ENCODE data around the gene CMPK2. TPM values are rescaled to one million over a fixed set of nuclear protein-coding genes. Genes with fewer than 3 reads are reported as not detected.

The CMPK2 gene
- total RNA-seq, 1 experiment from 2014 or later: 0.80 TPM

DNA sequence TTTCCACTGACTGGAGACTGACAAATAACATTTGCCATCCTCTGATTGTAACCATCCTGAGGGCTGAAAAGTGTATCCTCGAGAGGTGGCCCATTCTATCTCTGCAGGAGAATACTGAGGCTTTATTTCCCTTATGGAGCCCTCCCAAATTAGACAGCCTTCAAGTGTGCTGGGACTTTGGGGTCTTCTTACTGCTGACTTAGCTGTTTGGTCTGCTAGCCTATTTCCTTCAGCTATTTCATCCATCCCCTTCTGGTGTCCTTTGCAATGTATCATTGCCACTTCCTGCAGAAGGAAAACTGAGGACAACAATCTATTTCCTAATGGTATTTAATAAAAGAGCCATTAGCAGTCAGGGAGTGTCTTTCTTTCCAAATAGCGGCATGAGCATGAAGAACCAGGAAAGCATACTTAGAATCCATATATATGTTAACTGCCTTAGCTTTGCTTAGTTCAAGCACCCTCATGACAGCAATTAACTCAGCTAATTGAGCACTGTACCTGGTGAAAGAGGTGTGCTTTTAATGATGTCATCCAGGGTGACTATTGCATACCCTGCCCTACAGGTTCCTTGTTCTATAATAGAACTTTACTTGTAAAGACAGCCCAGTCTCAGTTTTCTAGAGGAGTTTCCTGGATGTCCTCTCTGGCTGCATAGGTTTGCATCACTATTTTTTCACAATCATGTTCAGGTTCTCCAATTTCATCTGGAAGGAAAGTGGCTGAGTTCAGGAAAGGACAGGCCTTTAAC lies 24.0 kb downstream of the CMPK2 start:
- CTCF ChIA-PET: no interaction called here
- no TSS peak for BruUV-seq (replicated peaks)
- in situ Hi-C loops (cut with HindIII; ENCODE audit: low pct_unique_long_range_greater_than_20kb, low sequenced_read_pairs): no loop called here

GRCh38 chr2:6838673-6839319 lies 26.9 kb downstream of the CMPK2 start:
- intact Hi-C loops (cut with micrococcal nuclease; ENCODE audit: unreplicated experiment): no loop called here
- DNase-seq (ENCODE audit: low read depth, low spot score): no peak
- Histone ChIP-seq H3K27me3 (ENCODE audit: control insufficient read depth, insufficient read depth, low read length) (no peaks in the 10 kb centered on the region), H3K36me3 (ENCODE audit: control insufficient read depth, insufficient read depth, low read length) (no peaks in the 10 kb centered on the region), H3K27ac (ENCODE audit: low read length) (no peak overlapping the region), H3K9me3 (ENCODE audit: control insufficient read depth, insufficient read depth, low read depth, low read length) (no peaks in the 10 kb centered on the region), H3K4me3 (ENCODE audit: low read depth in 2 of 2, low read length in 2 of 2) (no peak overlapping the region), H3K4me1 (ENCODE audit: control insufficient read depth, insufficient read depth, low read length) (no peaks in the 10 kb centered on the region)
- in situ Hi-C loops (cut with HindIII; ENCODE audit: low pct_unique_long_range_greater_than_20kb, low sequenced_read_pairs): no loop called here
- BruUV-seq (replicated peaks): no TSS peak
- ChIA-PET CTCF (no interaction called here), POLR2A (no interaction called here)
- ATAC-seq: no peak
- TF ChIP-seq, protein P1, sequence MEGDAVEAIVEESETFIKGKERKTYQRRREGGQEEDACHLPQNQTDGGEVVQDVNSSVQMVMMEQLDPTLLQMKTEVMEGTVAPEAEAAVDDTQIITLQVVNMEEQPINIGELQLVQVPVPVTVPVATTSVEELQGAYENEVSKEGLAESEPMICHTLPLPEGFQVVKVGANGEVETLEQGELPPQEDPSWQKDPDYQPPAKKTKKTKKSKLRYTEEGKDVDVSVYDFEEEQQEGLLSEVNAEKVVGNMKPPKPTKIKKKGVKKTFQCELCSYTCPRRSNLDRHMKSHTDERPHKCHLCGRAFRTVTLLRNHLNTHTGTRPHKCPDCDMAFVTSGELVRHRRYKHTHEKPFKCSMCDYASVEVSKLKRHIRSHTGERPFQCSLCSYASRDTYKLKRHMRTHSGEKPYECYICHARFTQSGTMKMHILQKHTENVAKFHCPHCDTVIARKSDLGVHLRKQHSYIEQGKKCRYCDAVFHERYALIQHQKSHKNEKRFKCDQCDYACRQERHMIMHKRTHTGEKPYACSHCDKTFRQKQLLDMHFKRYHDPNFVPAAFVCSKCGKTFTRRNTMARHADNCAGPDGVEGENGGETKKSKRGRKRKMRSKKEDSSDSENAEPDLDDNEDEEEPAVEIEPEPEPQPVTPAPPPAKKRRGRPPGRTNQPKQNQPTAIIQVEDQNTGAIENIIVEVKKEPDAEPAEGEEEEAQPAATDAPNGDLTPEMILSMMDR (IDR thresholded peaks at IDR 0.05): no peak
- TF ChIP-seq REST (IDR thresholded peaks at IDR 0.05; ENCODE audit: insufficient read depth in 1 of 2, low read depth in 2 of 2, low read length in 1 of 2) (no peak), POLR2AphosphoS5 (IDR thresholded peaks at IDR 0.05; ENCODE audit: low read depth, low read length) (no peak), SIN3A (IDR thresholded peaks at IDR 0.05; ENCODE audit: borderline replicate concordance, insufficient read depth, low read depth, low read length) (no peak), TCF7L2 (IDR thresholded peaks at IDR 0.05; ENCODE audit: low read depth, low read length) (no peak)

More for the DNA sequence above, 24.0 kb downstream of the CMPK2 start:
- POLR2A ChIA-PET: no interaction called here
- intact Hi-C loops (cut with micrococcal nuclease; ENCODE audit: unreplicated experiment): no loop called here
- H3K27ac ChIP-seq (ENCODE audit: low read length): no peak overlapping the region
- no peak overlapping the region for H3K4me3 ChIP-seq (ENCODE audit: low read depth in 2 of 2, low read length in 2 of 2)
- H3K4me1 ChIP-seq (ENCODE audit: control insufficient read depth, insufficient read depth, low read length): no peaks in the 10 kb centered on the region
- H3K9me3 ChIP-seq (ENCODE audit: control insufficient read depth, insufficient read depth, low read depth, low read length): peaks cover 8% of the 10 kb centered on the region; the same call in 1 of the 2 replicates
- H3K36me3 ChIP-seq (ENCODE audit: control insufficient read depth, insufficient read depth, low read length): no peaks in the 10 kb centered on the region
- no peak for ATAC-seq
- TF ChIP-seq SIN3A (IDR thresholded peaks at IDR 0.05; ENCODE audit: borderline replicate concordance, insufficient read depth, low read depth, low read length): no peak
- TF ChIP-seq, protein P1 (IDR thresholded peaks at IDR 0.05): no peak
- TF ChIP-seq TCF7L2 (IDR thresholded peaks at IDR 0.05; ENCODE audit: low read depth, low read length): no peak
- TF ChIP-seq POLR2AphosphoS5 (IDR thresholded peaks at IDR 0.05; ENCODE audit: low read depth, low read length): no peak
- no peak for TF ChIP-seq REST (IDR thresholded peaks at IDR 0.05; ENCODE audit: insufficient read depth in 1 of 2, low read depth in 2 of 2, low read length in 1 of 2)
- no peak for DNase-seq (ENCODE audit: low read depth, low spot score)
- H3K27me3 ChIP-seq (ENCODE audit: control insufficient read depth, insufficient read depth, low read length): no peaks in the 10 kb centered on the region

Measured in Panc1 (cell line).